Astrocyte of the cerebellum (primary cell): ENCODE data around the gene RNF169.

Experiments
- DNase-seq: peaks from one replicate; pipeline ENCODE4 v3.0.0-alpha.2; 2011; ENCODE audit warnings: low read depth
- H3K4me3 ChIP-seq: 2 replicates; pipeline ENCODE4 v1.5.1; 2011; ENCODE audit warnings: mild to moderate bottlenecking, low read depth, low read length, moderate library complexity
- CTCF ChIP-seq: IDR thresholded peaks from 2 replicates; pipeline ENCODE4 v1.5.1; 2012; ENCODE audit warnings: low read length, low read depth, moderate library complexity, mild to moderate bottlenecking; ENCODE audit errors: missing control alignments
- in situ Hi-C: cut with HindIII; loops from 2 replicates; pipeline ENCODE4 v1.10.0; 2017; ENCODE audit warnings: low sequenced_read_pairs

RNF169 gene

GRCh38 chr11:74769055-74769707 lies 20.5 kb downstream of the RNF169 start:
- no peak for TF ChIP-seq CTCF
- in situ Hi-C loops, result no loop called here
- no peak overlapping the region for H3K4me3 ChIP-seq
- no peak for DNase-seq

- H3K4me3 ChIP-seq, result no peak overlapping the region
- no peak for TF ChIP-seq CTCF
- in situ Hi-C loops, result no loop called here
- DNase-seq, result no peak
Observed at GRCh38 chr11:74770456-74770855, 21.8 kb downstream of the RNF169 start.

GRCh38 chr11:74771139-74771538 lies 22.5 kb downstream of the RNF169 start:
- no peak for TF ChIP-seq CTCF
- in situ Hi-C loops, result no loop called here
- no peak for DNase-seq
- no peak overlapping the region for H3K4me3 ChIP-seq

- no peak for DNase-seq
Observed at GRCh38 chr11:74773476-74773875, 24.8 kb downstream of the RNF169 start.

GRCh38 chr11:74775762-74776161 lies 27.1 kb downstream of the RNF169 start:
- in situ Hi-C loops, result no loop called here
- no peak for TF ChIP-seq CTCF
- DNase-seq, result no peak
- H3K4me3 ChIP-seq, result no peak overlapping the region

More at GRCh38 chr11:74773476-74773875, 24.8 kb downstream of the RNF169 start:
- in situ Hi-C loops, result no loop called here
- H3K4me3 ChIP-seq, result no peak overlapping the region
- TF ChIP-seq CTCF, result no peak

- H3K4me3 ChIP-seq, result no peak overlapping the region
- in situ Hi-C loops, result no loop called here
- DNase-seq, result no peak
- TF ChIP-seq CTCF, result no peak
Observed at GRCh38 chr11:74776546-74776945, 27.9 kb downstream of the RNF169 start.
